Astrocyte of the cerebellum (primary cell): ENCODE results near the gene MAPKBP1.

Experiments used
- DNase-seq: peaks from one replicate; pipeline ENCODE4 v3.0.0-alpha.2; 2011; ENCODE audit warnings: low read depth
- H3K4me3 ChIP-seq: 2 replicates; pipeline ENCODE4 v1.5.1; 2011; ENCODE audit warnings: mild to moderate bottlenecking, low read depth, low read length, moderate library complexity
- in situ Hi-C: cut with HindIII; loops from 2 replicates; pipeline ENCODE4 v1.10.0; 2017; ENCODE audit warnings: low sequenced_read_pairs
- TF ChIP-seq, protein P1 (sequence below): IDR thresholded peaks from 2 replicates; pipeline ENCODE4 v1.5.1; 2012; ENCODE audit warnings: low read length, low read depth, moderate library complexity, mild to moderate bottlenecking; ENCODE audit errors: missing control alignments

The MAPKBP1 gene

DNA sequence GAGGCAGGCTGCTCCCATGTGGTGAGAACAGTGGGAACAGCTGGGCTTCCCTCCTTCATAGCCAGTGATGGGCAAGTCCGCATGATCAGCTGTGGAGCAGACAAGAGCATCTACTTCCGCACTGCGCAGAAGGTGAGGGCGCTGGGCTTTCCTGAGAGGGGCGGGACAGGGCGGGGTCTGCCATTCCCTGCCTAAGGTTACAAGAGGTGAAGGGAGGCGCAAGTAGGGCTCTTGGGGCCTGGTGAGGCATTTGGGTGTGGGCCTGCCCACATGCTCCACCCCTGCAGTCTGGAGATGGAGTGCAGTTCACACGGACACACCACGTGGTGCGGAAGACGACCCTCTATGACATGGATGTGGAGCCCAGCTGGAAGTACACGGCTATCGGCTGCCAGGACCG, 43.0 kb downstream of the MAPKBP1 start:
- in situ Hi-C loops, result no loop called here
- no peak overlapping the region for H3K4me3 ChIP-seq
- no peak for DNase-seq
- TF ChIP-seq, protein P1, sequence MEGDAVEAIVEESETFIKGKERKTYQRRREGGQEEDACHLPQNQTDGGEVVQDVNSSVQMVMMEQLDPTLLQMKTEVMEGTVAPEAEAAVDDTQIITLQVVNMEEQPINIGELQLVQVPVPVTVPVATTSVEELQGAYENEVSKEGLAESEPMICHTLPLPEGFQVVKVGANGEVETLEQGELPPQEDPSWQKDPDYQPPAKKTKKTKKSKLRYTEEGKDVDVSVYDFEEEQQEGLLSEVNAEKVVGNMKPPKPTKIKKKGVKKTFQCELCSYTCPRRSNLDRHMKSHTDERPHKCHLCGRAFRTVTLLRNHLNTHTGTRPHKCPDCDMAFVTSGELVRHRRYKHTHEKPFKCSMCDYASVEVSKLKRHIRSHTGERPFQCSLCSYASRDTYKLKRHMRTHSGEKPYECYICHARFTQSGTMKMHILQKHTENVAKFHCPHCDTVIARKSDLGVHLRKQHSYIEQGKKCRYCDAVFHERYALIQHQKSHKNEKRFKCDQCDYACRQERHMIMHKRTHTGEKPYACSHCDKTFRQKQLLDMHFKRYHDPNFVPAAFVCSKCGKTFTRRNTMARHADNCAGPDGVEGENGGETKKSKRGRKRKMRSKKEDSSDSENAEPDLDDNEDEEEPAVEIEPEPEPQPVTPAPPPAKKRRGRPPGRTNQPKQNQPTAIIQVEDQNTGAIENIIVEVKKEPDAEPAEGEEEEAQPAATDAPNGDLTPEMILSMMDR, result no peak

DNA sequence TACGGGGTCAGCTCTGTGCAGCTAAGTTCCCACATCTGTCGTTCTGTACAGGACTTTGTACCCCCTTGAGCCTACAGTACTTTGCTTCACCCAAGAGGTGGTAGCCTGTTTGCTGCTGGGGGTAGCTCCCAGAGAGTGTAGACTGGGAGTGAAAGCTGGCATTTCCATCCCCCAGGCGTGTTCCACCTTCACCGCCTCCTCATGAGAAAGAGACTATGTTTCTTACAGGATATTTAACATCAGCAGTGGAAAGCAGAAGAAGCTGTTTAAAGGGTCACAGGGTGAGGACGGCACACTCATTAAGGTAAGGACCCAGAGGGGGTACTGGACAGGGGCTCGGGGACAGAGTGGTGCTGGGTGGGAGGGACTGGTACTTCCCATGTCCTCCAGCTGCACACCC, 43.5 kb downstream of the MAPKBP1 start:
- DNase-seq, result no peak
- TF ChIP-seq, protein P1, result no peak
- in situ Hi-C loops, result no loop called here
- H3K4me3 ChIP-seq, result no peak overlapping the region

- DNase-seq, result no peak
- no peak overlapping the region for H3K4me3 ChIP-seq
- in situ Hi-C loops, result no loop called here
- TF ChIP-seq, protein P1, result no peak
Observed at GRCh38 chr15:41819455-41820050, 45.3 kb downstream of the MAPKBP1 start.

GRCh38 chr15:41820791-41821423, 46.6 kb downstream of the MAPKBP1 start:
- in situ Hi-C loops, result no loop called here
- no peak for DNase-seq
- no peak overlapping the region for H3K4me3 ChIP-seq
- TF ChIP-seq, protein P1, result no peak

DNA sequence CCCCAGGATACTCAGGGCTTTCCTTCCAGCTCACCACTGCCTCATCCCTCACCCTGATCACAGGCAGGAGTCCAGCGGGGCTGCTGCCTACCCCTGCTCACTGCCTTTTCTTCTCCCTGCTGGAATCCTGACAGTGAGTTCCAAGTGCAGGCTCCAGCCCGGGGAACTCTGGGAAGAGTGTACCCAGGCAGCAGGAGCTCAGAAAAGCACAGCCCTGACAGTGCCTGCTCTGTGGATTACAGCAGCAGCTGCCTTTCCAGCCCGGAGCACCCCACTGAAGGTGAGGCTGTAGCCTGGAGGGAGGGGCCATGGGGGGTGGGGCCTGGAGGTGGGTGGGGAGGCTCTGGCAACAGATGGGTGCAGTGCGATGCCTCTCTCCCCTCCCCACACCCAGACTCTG, 47.5 kb downstream of the MAPKBP1 start:
- TF ChIP-seq, protein P1, result no peak
- no peak overlapping the region for H3K4me3 ChIP-seq
- no peak for DNase-seq
- in situ Hi-C loops, result no loop called here

DNA sequence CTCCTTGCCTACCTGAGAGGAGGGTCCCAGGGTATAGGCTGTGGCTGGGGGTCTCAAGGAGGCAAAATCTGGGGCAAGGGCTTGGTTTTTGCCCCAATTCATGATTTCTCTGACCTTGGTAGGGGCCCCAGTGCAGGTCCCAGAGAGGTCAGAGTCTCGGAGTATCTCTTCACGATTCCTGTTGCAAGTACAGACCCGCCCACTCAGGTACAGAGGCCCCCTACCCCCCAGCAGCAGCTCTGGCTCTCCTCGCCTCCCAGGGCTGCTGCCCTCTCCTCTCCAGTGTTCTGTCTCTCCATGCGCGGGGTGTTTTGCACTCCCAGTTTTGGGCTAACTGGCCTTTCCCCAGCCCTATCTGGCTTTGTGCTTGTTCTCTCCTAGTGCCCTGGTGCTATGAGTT, 48.2 kb downstream of the MAPKBP1 start:
- no peak for DNase-seq
- H3K4me3 ChIP-seq, result no peak overlapping the region
- in situ Hi-C loops, result no loop called here
- TF ChIP-seq, protein P1, result no peak
